K562 (cell line): ENCODE data around the gene IQCC. TPM values are rescaled to one million over a fixed set of nuclear protein-coding genes. Genes with fewer than 3 reads are reported as not detected.
A peak's percentile ranks its signal among the peaks of the same experiment; 100 is the strongest.

Experiments
- BRD9 ChIP-seq: fragments of 450-650 bp; IDR thresholded peaks from 2 replicates; pipeline ENCODE4 v1.6.1; 2018; ENCODE audit warnings: low read depth; ENCODE audit not compliant: partially characterized antibody
- CREM ChIP-seq: IDR thresholded peaks from 2 replicates; pipeline ENCODE4 v1.6.1; 2014; ENCODE audit warnings: antibody characterized with exemption, low read depth
- CSDE1 ChIP-seq, 2 experiments: fragments of 450-650 bp; IDR thresholded peaks; 2 replicates each; pipeline ENCODE4 v1.6.1; 2016; ENCODE audit warnings: mild to moderate bottlenecking in 1 of 2
- CXXC5 ChIP-seq: fragments of 250-450 bp; sonication (Bioruptor Pico); IDR thresholded peaks from 2 replicates; pipeline ENCODE4 v1.8.0; 2022; ENCODE audit warnings: inconsistent platforms, mild to moderate bottlenecking, moderate library complexity
- E2F6 ChIP-seq, 2 experiments: IDR thresholded peaks; 2 replicates each; pipeline ENCODE4 v1.6.1; 2011; ENCODE audit warnings: borderline replicate concordance in 1 of 2, control low read depth in 1 of 2, low read depth in 1 of 2, low read length in 1 of 2, mild to moderate bottlenecking in 1 of 2, mixed read lengths in 1 of 2, moderate library complexity in 1 of 2; ENCODE audit not compliant: insufficient read depth in 1 of 2, insufficient read length in 1 of 2, poor library complexity in 1 of 2, severe bottlenecking in 1 of 2; ENCODE audit errors: extremely low read depth in 1 of 2
- FOXP1 ChIP-seq: sonication (generic); formaldehyde crosslinking; IDR thresholded peaks from 2 replicates; pipeline ENCODE4 v1.8.0; 2022; ENCODE audit warnings: mild to moderate bottlenecking, missing genetic modification reagents
- IRF9 ChIP-seq: fragments of 450-650 bp; IDR thresholded peaks from 2 replicates; pipeline ENCODE4 v1.6.1; 2016; ENCODE audit warnings: missing biosample characterization, missing genetic modification characterization
- POLR2G ChIP-seq: fragments of 200-400 bp; formaldehyde crosslinking; IDR thresholded peaks from 2 replicates; pipeline ENCODE4 v1.6.1; 2017; ENCODE audit warnings: low read depth, mild to moderate bottlenecking, antibody characterized with exemption, low read length, moderate library complexity
- PRMT5 ChIP-seq: sonication (generic); formaldehyde crosslinking; IDR thresholded peaks from 2 replicates; pipeline ENCODE4 v1.5.0; 2020; ENCODE audit warnings: missing genetic modification reagents
- UBTF ChIP-seq, 2 experiments: IDR thresholded peaks; 2 replicates each; pipeline ENCODE4 v1.6.1; 2012; ENCODE audit warnings: improper control_type of control experiment in 2 of 2, low read depth in 2 of 2, low read length in 2 of 2, borderline replicate concordance in 1 of 2
- ZNF124 ChIP-seq: sonication (generic); formaldehyde crosslinking; IDR thresholded peaks from 2 replicates; pipeline ENCODE4 v1.8.1; 2022; ENCODE audit warnings: missing genetic modification reagents
- polyA plus RNA-seq, 8 experiments: library from polyadenylated mRNA; depleted of rRNA in 4 of 8; stranded (reverse) in 5 of 8; unstranded in 3 of 8; fragments of >200 nt; fragmentation: Nextera tagmentation in 2 of 8; fragmentation: Illumina TruSeq in 1 of 8; extraction: Ambion mirVana in 2 of 8; extraction: Trizol in 1 of 8; gene quantifications; 2 replicates each; pipeline versions ENCODE4 v1.2.1 to v1.2.3, GENCODE V29; 2011 to 2014; ENCODE audit warnings: inconsistent platforms in 1 of 8, missing spikeins in 1 of 8
- total RNA-seq, 7 experiments: library from RNA; depleted of rRNA in 6 of 7; stranded (reverse); fragments of >200 nt in 6 of 7; fragmentation: Illumina TruSeq in 2 of 7; extraction: Trizol in 2 of 7; gene quantifications; 2 replicates each; pipeline versions ENCODE4 v1.2.1 to v1.2.3, GENCODE V29; 2011 to 2021; ENCODE audit warnings: low replicate concordance in 1 of 7
- TF ChIP-seq, protein P1 (sequence below): fragments of 450-650 bp; IDR thresholded peaks from 2 replicates; pipeline ENCODE4 v1.6.1; 2014; ENCODE audit warnings: low read depth, mild to moderate bottlenecking, moderate library complexity, borderline replicate concordance
- TF ChIP-seq, protein P2 (sequence below): sonication (generic); formaldehyde crosslinking; IDR thresholded peaks from 2 replicates; pipeline ENCODE4 v1.8.1; 2023; ENCODE audit warnings: mild to moderate bottlenecking, missing genetic modification reagents
- TF ChIP-seq, protein P3 (sequence below): IDR thresholded peaks from 2 replicates; pipeline ENCODE4 v1.6.1; 2016; ENCODE audit warnings: missing genetic modification characterization, missing compliant biosample characterization

The IQCC gene
- total and polyA plus RNA-seq, 9 of the 15 experiments (the other 6 are each of a cell fraction or from before 2014, with no cell fraction given) = 8.1 to 16.5 (median 10.7) TPM

DNA sequence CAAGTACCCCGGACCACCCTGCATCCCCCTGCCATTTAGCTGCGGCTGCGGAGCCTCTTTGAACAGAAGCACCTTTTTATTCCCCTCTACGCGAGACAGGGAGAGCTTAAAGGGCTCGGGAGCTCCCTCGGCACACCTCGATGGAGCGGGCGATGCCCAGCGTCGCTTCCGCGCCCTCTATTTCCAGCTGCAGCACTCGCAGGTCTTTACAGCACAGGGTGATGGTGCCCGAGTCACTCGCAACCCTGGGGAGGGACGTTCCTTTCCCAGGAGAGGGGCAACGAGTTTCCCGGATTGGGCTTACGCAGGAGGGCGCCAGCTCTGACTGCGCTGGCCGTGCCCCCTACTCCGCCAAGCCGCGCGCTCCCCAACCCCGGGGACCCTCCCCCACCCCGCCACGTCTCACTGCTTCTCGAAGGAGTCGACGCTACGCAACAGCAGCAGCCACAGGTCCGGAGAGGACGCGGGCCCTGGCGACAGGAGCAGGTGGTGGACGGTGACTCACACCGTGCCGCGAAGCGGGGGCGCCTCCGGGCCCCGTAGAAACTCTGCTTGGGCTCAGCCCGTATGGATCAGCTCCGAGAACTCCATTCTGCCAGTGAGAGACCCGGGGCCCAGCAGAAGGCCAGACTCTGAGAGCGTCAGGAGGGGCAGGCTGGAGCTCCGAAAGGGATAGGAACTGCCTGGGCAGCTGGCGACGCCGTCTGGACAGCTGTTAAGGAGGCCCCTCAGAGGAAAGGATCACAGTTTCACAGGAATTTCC, 35.7 kb downstream of the IQCC start (continued):
- TF ChIP-seq ZNF124 (CRISPR knock-in tag) (peak; percentile 73; the same call in 1 of the 2 replicates), CSDE1 (IDR thresholded peaks at IDR 0.05) (no peak), E2F6 (IDR thresholded peaks at IDR 0.05; ENCODE audit: borderline replicate concordance in 1 of 2, extremely low read depth in 1 of 2, insufficient read depth in 1 of 2, insufficient read length in 1 of 2, low read depth in 1 of 2, low read length in 1 of 2, poor library complexity in 1 of 2, severe bottlenecking in 1 of 2) (peak; percentile 82 to 96), CREM (peak; percentile 40; the same call in 1 of the 2 replicates), PRMT5 (no peak), UBTF (IDR thresholded peaks at IDR 0.05; ENCODE audit: borderline replicate concordance in 1 of 2, low read depth in 2 of 2, low read length in 2 of 2) (no peak), CXXC5 (peak; percentile 37), POLR2G (peak; percentile 61; the same call in 1 of the 2 replicates), BRD9 (no peak), FOXP1 (CRISPR knock-in tag) (no peak), IRF9 (tag) (no peak)
- TF ChIP-seq, protein P1, sequence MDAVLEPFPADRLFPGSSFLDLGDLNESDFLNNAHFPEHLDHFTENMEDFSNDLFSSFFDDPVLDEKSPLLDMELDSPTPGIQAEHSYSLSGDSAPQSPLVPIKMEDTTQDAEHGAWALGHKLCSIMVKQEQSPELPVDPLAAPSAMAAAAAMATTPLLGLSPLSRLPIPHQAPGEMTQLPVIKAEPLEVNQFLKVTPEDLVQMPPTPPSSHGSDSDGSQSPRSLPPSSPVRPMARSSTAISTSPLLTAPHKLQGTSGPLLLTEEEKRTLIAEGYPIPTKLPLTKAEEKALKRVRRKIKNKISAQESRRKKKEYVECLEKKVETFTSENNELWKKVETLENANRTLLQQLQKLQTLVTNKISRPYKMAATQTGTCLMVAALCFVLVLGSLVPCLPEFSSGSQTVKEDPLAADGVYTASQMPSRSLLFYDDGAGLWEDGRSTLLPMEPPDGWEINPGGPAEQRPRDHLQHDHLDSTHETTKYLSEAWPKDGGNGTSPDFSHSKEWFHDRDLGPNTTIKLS = peak; percentile 32; the same call in 1 of the 2 replicates
- TF ChIP-seq, protein P2, sequence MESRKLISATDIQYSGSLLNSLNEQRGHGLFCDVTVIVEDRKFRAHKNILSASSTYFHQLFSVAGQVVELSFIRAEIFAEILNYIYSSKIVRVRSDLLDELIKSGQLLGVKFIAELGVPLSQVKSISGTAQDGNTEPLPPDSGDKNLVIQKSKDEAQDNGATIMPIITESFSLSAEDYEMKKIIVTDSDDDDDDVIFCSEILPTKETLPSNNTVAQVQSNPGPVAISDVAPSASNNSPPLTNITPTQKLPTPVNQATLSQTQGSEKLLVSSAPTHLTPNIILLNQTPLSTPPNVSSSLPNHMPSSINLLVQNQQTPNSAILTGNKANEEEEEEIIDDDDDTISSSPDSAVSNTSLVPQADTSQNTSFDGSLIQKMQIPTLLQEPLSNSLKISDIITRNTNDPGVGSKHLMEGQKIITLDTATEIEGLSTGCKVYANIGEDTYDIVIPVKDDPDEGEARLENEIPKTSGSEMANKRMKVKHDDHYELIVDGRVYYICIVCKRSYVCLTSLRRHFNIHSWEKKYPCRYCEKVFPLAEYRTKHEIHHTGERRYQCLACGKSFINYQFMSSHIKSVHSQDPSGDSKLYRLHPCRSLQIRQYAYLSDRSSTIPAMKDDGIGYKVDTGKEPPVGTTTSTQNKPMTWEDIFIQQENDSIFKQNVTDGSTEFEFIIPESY (CRISPR knock-in tag) = peak; percentile 82
- TF ChIP-seq, protein P3, sequence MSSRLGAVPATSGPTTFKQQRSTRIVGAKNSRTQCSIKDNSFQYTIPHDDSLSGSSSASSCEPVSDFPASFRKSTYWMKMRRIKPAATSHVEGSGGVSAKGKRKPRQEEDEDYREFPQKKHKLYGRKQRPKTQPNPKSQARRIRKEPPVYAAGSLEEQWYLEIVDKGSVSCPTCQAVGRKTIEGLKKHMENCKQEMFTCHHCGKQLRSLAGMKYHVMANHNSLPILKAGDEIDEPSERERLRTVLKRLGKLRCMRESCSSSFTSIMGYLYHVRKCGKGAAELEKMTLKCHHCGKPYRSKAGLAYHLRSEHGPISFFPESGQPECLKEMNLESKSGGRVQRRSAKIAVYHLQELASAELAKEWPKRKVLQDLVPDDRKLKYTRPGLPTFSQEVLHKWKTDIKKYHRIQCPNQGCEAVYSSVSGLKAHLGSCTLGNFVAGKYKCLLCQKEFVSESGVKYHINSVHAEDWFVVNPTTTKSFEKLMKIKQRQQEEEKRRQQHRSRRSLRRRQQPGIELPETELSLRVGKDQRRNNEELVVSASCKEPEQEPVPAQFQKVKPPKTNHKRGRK (tag) = no peak
